MG63 (cell line): ENCODE measurements around the gene ASAP3. TPM values are rescaled to one million over a fixed set of nuclear protein-coding genes. Genes with fewer than 3 reads are reported as not detected.
A peak's percentile ranks its signal among the peaks of the same experiment; 100 is the strongest.
"Not testable (repeated sequence)": the region's sequence is repeated elsewhere in the genome, so short reads cannot be mapped to it uniquely, and the experiment has no call there.

Experiments used
- DNase-seq: peaks from one replicate; pipeline ENCODE4 v3.0.0-alpha.2; 2020
- H3K27me3 ChIP-seq: fragments of 250-450 bp; sonication (Bioruptor Pico); 2 replicates; pipeline ENCODE4 v1.5.1; 2020; ENCODE audit warnings: mild to moderate bottlenecking, moderate library complexity
- H3K36me3 ChIP-seq: fragments of 250-450 bp; sonication (Bioruptor Pico); 2 replicates; pipeline ENCODE4 v1.5.1; 2020; ENCODE audit warnings: mild to moderate bottlenecking, moderate library complexity
- H3K4me3 ChIP-seq: fragments of 250-450 bp; sonication (Bioruptor Pico); 2 replicates; pipeline ENCODE4 v1.5.1; 2020; ENCODE audit warnings: mild to moderate bottlenecking, moderate library complexity
- H3K9me3 ChIP-seq: fragments of 250-450 bp; sonication (Bioruptor Pico); 2 replicates; pipeline ENCODE4 v1.5.1; 2020; ENCODE audit warnings: mild to moderate bottlenecking, moderate library complexity
- total RNA-seq: library from RNA; depleted of rRNA; stranded (reverse); fragments of >200 nt; shearing (Covaris generic); gene quantifications from 2 replicates; pipeline ENCODE4 v1.2.3, GENCODE V29; 2014; ENCODE audit warnings: low replicate concordance; rRNA removed

Gene ASAP3
- total RNA-seq, 1 experiment from 2014 or later, result 8.4 TPM

DNA sequence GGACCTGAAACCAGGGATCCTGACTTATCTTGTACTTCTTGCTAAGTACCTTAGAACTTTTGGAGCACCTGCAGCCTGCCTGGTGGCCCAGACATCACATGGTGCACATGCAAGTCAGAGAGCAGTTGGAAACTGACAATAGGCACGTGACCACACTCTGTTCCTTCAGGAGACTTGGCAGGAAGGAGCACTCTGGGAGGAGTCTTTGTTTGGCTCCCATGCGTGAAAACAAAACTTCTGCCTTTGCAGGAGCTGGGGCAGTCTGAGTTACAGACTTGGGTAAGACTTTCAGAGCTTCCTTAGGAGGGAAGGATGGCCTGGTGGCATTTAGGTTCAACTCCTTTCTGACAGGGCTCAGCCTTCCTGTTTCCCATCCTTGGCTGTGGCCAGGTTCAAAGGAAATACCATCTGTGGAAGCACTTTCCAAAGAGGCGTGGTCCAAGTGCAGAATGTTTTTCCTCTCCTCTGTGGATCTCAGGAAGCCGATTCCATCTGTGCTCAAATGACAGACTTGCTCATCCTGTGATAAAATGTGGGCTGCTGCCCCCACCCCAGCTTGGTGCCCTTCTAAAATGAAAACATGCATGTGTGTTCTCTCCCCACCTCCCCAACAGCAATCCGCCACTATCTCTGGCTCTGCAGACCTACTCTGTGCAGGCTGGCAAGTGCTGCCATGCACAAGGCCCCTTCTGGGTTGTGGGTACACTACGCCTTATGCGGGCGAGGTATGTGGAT is 100.2 kb downstream of the ASAP3 start:
- H3K27me3 ChIP-seq, result no peaks in the 10 kb centered on the region
- H3K4me3 ChIP-seq, result no peak overlapping the region
- DNase-seq, result peak; percentile 14
- H3K9me3 ChIP-seq, result no peaks in the 10 kb centered on the region
- no peaks in the 10 kb centered on the region for H3K36me3 ChIP-seq

DNA sequence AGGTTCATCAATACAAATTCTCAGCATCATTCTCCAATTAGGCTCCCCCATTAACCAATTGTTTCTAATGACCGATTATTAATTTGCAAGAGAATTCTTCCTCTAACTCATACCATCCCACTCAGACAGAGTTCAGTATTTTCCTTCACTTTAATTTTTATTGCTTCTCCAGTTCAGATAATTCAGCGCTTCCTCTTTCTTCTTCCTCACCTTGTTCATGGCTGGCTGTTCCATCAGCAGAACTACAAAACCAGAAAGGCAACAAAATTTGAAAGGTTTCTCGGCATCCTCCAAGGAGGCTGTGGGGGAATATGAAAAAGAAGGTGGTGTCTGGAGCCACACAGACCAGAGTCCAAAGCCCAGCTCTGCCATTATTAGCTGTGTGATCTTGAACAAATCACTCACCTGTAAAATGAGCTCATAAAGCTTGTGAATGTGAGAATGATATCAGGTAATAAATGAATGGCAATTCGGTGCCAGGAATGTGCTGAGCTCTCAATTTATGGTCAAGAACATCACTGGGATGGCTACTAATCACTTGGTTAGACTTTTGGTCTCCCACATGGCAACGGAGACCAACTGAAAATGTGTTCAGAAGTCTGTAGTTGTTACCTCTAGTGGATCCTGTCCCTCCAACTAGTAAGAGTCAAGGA is 102.6 kb downstream of the ASAP3 start:
- no peaks in the 10 kb centered on the region for H3K27me3 ChIP-seq
- DNase-seq, result no peak
- no peaks in the 10 kb centered on the region for H3K9me3 ChIP-seq
- H3K4me3 ChIP-seq, result no peak overlapping the region
- H3K36me3 ChIP-seq, result no peaks in the 10 kb centered on the region

DNA sequence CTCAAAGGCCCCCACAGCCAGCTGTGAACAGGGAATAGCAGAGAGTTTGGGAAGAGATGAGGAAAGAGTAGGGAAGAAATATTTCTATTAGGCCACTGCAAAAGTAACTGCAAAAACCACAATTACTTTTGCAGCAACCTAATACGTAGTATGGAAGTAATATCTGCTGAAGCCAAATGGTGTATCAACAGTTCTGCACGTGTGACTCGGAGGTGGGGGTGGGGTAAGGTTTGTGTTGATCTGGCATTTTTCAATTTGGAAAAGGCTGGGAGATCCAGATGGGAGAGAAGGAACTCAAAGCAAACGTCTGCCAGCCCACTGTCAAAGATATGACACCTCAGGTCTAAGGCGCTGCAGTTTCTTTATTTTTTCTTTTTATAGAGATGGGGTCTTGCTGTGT is 103.3 kb downstream of the ASAP3 start:
- no peaks in the 10 kb centered on the region for H3K27me3 ChIP-seq
- no peaks in the 10 kb centered on the region for H3K36me3 ChIP-seq
- no peaks in the 10 kb centered on the region for H3K9me3 ChIP-seq
- DNase-seq, result no peak
- no peak overlapping the region for H3K4me3 ChIP-seq

DNA sequence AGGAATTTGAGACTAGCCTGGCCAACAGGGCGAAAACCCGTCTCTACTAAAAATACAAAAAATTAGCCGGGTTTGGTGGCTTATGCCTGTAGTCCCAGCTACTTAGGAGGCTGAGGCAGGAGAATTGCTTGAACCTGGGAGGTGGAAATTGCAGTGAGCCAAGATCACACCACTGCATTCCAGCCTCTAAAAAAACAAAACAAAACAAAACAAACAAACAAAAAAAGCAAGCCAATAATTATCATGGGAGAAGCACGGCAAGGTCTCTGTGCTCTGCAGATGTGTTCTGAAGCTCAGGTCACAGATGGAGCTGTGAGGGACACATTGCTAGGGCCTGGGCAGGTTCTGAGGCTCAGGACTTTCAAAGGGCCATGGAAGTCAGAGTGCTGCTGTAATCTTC is 103.7 kb downstream of the ASAP3 start:
- H3K36me3 ChIP-seq, H3K27me3 ChIP-seq, H3K9me3 ChIP-seq, H3K4me3 ChIP-seq, DNase-seq: not testable (repeated sequence)

Other genes with a start within 250 kb of the ASAP3 start
- gene HNRNPR, start 139.9 kb downstream of the ASAP3 start, total RNA-seq, result 149 and 159 TPM in 2 replicates
- 9.0 TPM in 2 replicates for gene ZNF436, start 114.3 kb downstream of the ASAP3 start, total RNA-seq
- gene TCEA3, start 59.4 kb downstream of the ASAP3 start, total RNA-seq, result not detected in 2 replicates
- 4.3 and 6.9 TPM in 2 replicates for gene E2F2, start 47.1 kb upstream of the ASAP3 start, total RNA-seq
- gene ID3, start 75.3 kb upstream of the ASAP3 start, total RNA-seq, result 190 and 463 TPM in 2 replicates
- 858 and 903 TPM in 2 replicates for gene RPL11, start 207.6 kb upstream of the ASAP3 start, total RNA-seq